H1 (cell line): ENCODE results near the gene LAD1. TPM values are rescaled to one million over a fixed set of nuclear protein-coding genes. Genes with fewer than 3 reads are reported as not detected.

Source experiments
- CTCF ChIA-PET: fragments of 300-600 bp; sonication (Branson Sonifier 250); formaldehyde crosslinking; loops from one replicate; lab custom pipeline; 2021; ENCODE audit not compliant: partially characterized antibody; lab: Charles Lee
- POLR2A ChIA-PET: fragments of 300-600 bp; sonication (Branson Sonifier 250); formaldehyde crosslinking; loops from one replicate; lab custom pipeline; 2021; ENCODE audit warnings: inconsistent platforms; ENCODE audit not compliant: partially characterized antibody; lab: Charles Lee
- DNase-seq, 2 experiments: peaks; one replicate each; pipeline versions ENCODE4 v3.0.0 to v3.0.0-alpha.2; 2010 to 2022; ENCODE audit warnings: low spot score in 2 of 2, low read depth in 1 of 2, mixed read lengths in 1 of 2
- FAIRE-seq: peaks from 2 replicates; lab custom pipeline; 2011; peaks lifted over from hg19 to GRCh38; lab: Jason Lieb, UNC
- H2AFZ ChIP-seq: 2 replicates; pipeline ENCODE4 v1.8.1; 2012; ENCODE audit warnings: low read length, inconsistent platforms
- H2AK5ac ChIP-seq: 2 replicates; pipeline ENCODE4 v1.6.1; 2013; ENCODE audit warnings: low read depth, low read length
- H2BK120ac ChIP-seq: replicated peaks from 2 replicates; pipeline ENCODE3; 2013; ENCODE audit warnings: low read depth, low read length, inconsistent platforms
- H2BK12ac ChIP-seq: 2 replicates; pipeline ENCODE4 v1.6.1; 2013; ENCODE audit warnings: low read depth, low read length
- H2BK15ac ChIP-seq: 2 replicates; pipeline ENCODE4 v1.6.1; 2013; ENCODE audit warnings: low read length
- H2BK20ac ChIP-seq: 2 replicates; pipeline ENCODE4 v1.6.1; 2013; ENCODE audit warnings: low read length
- H2BK5ac ChIP-seq: 2 replicates; pipeline ENCODE4 v1.6.1; 2013; ENCODE audit warnings: low read depth, low read length
- H3K14ac ChIP-seq: 2 replicates; pipeline ENCODE4 v1.6.1; 2013; ENCODE audit warnings: inconsistent platforms; ENCODE audit not compliant: insufficient read length
- H3K18ac ChIP-seq: 2 replicates; pipeline ENCODE4 v1.6.1; 2013; ENCODE audit warnings: low read length; ENCODE audit errors: extremely low read depth
- H3K23ac ChIP-seq: 2 replicates; pipeline ENCODE4 v1.6.1; 2013; ENCODE audit warnings: inconsistent platforms; ENCODE audit not compliant: insufficient read length
- H3K23me2 ChIP-seq: 2 replicates; pipeline ENCODE4 v1.6.1; 2013; ENCODE audit warnings: low read depth, low read length
- H3K27ac ChIP-seq: 2 replicates; pipeline ENCODE4 v1.6.1; 2011; ENCODE audit warnings: low read depth, low read length, inconsistent platforms
- H3K27me3 ChIP-seq, 4 experiments: replicated peaks in 1 of 4; 1 replicate in 1 of 4; 2 replicates in 3 of 4; pipeline versions ENCODE4 v1.6.1 to v1.8.1; 2011 to 2013; ENCODE audit warnings: low read length in 3 of 4, mild to moderate bottlenecking in 3 of 4, inconsistent platforms in 2 of 4, mixed read lengths in 2 of 4, moderate library complexity in 1 of 4; ENCODE audit not compliant: control insufficient read depth in 3 of 4, insufficient read depth in 3 of 4; ENCODE audit errors: extremely low read depth in 1 of 4
- H3K36me3 ChIP-seq, 4 experiments: 2 replicates each; pipeline versions ENCODE4 v1.6.1 to v1.8.1; 2011 to 2013; ENCODE audit warnings: mild to moderate bottlenecking in 4 of 4, low read length in 3 of 4, moderate library complexity in 2 of 4, control low read depth in 1 of 4, inconsistent platforms in 1 of 4; ENCODE audit not compliant: insufficient read depth in 4 of 4, control insufficient read depth in 2 of 4
- H3K4ac ChIP-seq: replicated peaks from 2 replicates; pipeline ENCODE3; 2013; ENCODE audit warnings: low read length, low read depth, mixed read lengths, inconsistent platforms; ENCODE audit not compliant: insufficient read length
- H3K4me1 ChIP-seq, 4 experiments: replicated peaks in 1 of 4; 1 replicate in 1 of 4; 2 replicates in 3 of 4; pipeline versions ENCODE4 v1.6.1 to v1.8.1; 2011 to 2013; ENCODE audit warnings: low read length in 3 of 4, inconsistent platforms in 2 of 4, mixed read lengths in 1 of 4; ENCODE audit not compliant: insufficient read depth in 4 of 4, control insufficient read depth in 3 of 4
- H3K4me2 ChIP-seq, 2 experiments: 2 replicates each; pipeline versions ENCODE4 v1.6.1 to v1.8.1; 2011 to 2013; ENCODE audit warnings: low read depth in 2 of 2, low read length in 2 of 2, control low read depth in 1 of 2, inconsistent platforms in 1 of 2, mild to moderate bottlenecking in 1 of 2; ENCODE audit not compliant: insufficient read depth in 1 of 2
- H3K4me3 ChIP-seq, 4 experiments: fragments of 200-600, 300-600 bp in 1 of 4; sonication (generic), shearing (Covaris generic), sonication (Bioruptor Twin) in 1 of 4; 2 replicates each; pipeline versions ENCODE4 v1.5.1 to v1.8.1; 2011 to 2016; ENCODE audit warnings: low read length in 4 of 4, low read depth in 3 of 4, control low read depth in 2 of 4, inconsistent platforms in 2 of 4, mild to moderate bottlenecking in 2 of 4, mixed read lengths in 1 of 4, moderate library complexity in 1 of 4; ENCODE audit not compliant: insufficient read depth in 2 of 4; ENCODE audit errors: extremely low read depth in 1 of 4
- H3K56ac ChIP-seq: replicated peaks from 2 replicates; pipeline ENCODE3; 2013; ENCODE audit warnings: low read depth, mild to moderate bottlenecking, mixed read lengths, low read length, inconsistent platforms; ENCODE audit not compliant: insufficient read length
- H3K79me1 ChIP-seq: 2 replicates; pipeline ENCODE4 v1.6.1; 2013; ENCODE audit warnings: low read depth, low read length, control low read depth
- H3K79me2 ChIP-seq, 2 experiments: 2 replicates each; pipeline versions ENCODE4 v1.6.1 to v1.8.1; 2012 to 2013; ENCODE audit warnings: low read length in 2 of 2, mild to moderate bottlenecking in 2 of 2, inconsistent platforms in 1 of 2; ENCODE audit not compliant: insufficient read depth in 2 of 2, control insufficient read depth in 1 of 2
- H3K9ac ChIP-seq, 4 experiments: replicated peaks in 1 of 4; 1 replicate in 1 of 4; 2 replicates in 3 of 4; pipeline versions ENCODE4 v1.6.1 to v1.8.1; 2011 to 2013; ENCODE audit warnings: low read depth in 3 of 4, low read length in 3 of 4, control low read depth in 2 of 4, mild to moderate bottlenecking in 2 of 4, moderate library complexity in 2 of 4, inconsistent platforms in 1 of 4; ENCODE audit errors: extremely low read depth in 1 of 4
- H3K9me3 ChIP-seq, 2 experiments: 2 replicates each; pipeline versions ENCODE4 v1.6.1 to v1.8.1; 2012 to 2013; ENCODE audit warnings: mild to moderate bottlenecking in 2 of 2, moderate library complexity in 2 of 2, control low read depth in 1 of 2, inconsistent platforms in 1 of 2, low read depth in 1 of 2, low read length in 1 of 2, mixed read lengths in 1 of 2; ENCODE audit not compliant: insufficient read depth in 2 of 2
- H4K20me1 ChIP-seq, 2 experiments: replicated peaks in 1 of 2; 2 replicates each; pipeline versions ENCODE3 to v1.8.1; 2011 to 2013; ENCODE audit warnings: inconsistent platforms in 2 of 2, low read length in 2 of 2, mild to moderate bottlenecking in 1 of 2; ENCODE audit not compliant: insufficient read depth in 2 of 2, control insufficient read depth in 1 of 2
- H4K5ac ChIP-seq: 2 replicates; pipeline ENCODE4 v1.6.1; 2013; ENCODE audit warnings: low read length, low read depth, mixed read lengths, inconsistent platforms; ENCODE audit not compliant: insufficient read length
- H4K8ac ChIP-seq: 2 replicates; pipeline ENCODE4 v1.8.0; 2013; ENCODE audit warnings: mild to moderate bottlenecking, moderate library complexity, low read length, inconsistent platforms; ENCODE audit not compliant: insufficient read depth; ENCODE audit errors: extremely low read depth
- H4K91ac ChIP-seq: replicated peaks from 2 replicates; pipeline ENCODE3; 2013; ENCODE audit warnings: low read length, mixed read lengths, inconsistent platforms; ENCODE audit not compliant: insufficient read length
- BACH1 ChIP-seq: IDR thresholded peaks from 2 replicates; pipeline ENCODE4 v1.6.1; 2012; ENCODE audit warnings: low read length, improper control_type of control experiment
- BRCA1 ChIP-seq: IDR thresholded peaks from 2 replicates; pipeline ENCODE4 v1.6.1; 2012; ENCODE audit warnings: low read depth, low read length, improper control_type of control experiment
- CBX5 ChIP-seq: fragments of 300-800, 300-1000 bp; sonication (generic); IDR thresholded peaks from 2 replicates; pipeline ENCODE4 v1.7.1; 2016; ENCODE audit warnings: antibody characterized with exemption, low read length, low read depth
- CHD1 ChIP-seq: IDR thresholded peaks from 2 replicates; pipeline ENCODE4 v1.6.1; 2012; ENCODE audit warnings: low read depth, low read length, improper control_type of control experiment
- EP300 ChIP-seq, 2 experiments: IDR thresholded peaks; 1 replicate in 1 of 2; 2 replicates in 1 of 2; pipeline ENCODE4 v1.6.1; 2011 to 2012; ENCODE audit warnings: low read depth in 2 of 2, low read length in 2 of 2, mild to moderate bottlenecking in 2 of 2, borderline replicate concordance in 1 of 2, inconsistent platforms in 1 of 2, moderate library complexity in 1 of 2
- EZH2 ChIP-seq: fragments of 200-600 bp; sonication (generic); IDR thresholded peaks from 2 replicates; pipeline ENCODE4 v1.7.1; 2012; ENCODE audit warnings: low read depth, mild to moderate bottlenecking, moderate library complexity, low read length, inconsistent platforms; ENCODE audit not compliant: severe bottlenecking
- HDAC6 ChIP-seq: IDR thresholded peaks from one replicate; pipeline ENCODE4 v1.7.1; 2012; ENCODE audit warnings: low read depth, mild to moderate bottlenecking, inconsistent platforms, low read length, moderate library complexity
- KDM1A ChIP-seq: fragments of 200-600, 300-600 bp; sonication (generic); IDR thresholded peaks from 2 replicates; pipeline ENCODE4 v1.7.1; 2016; ENCODE audit warnings: mild to moderate bottlenecking, low read length, borderline replicate concordance
- MAFK ChIP-seq: IDR thresholded peaks from 2 replicates; pipeline ENCODE4 v1.6.1; 2012; ENCODE audit warnings: low read depth, mild to moderate bottlenecking, improper control_type of control experiment, low read length
- NANOG ChIP-seq: IDR thresholded peaks from 2 replicates; pipeline ENCODE4 v1.6.1; 2011; ENCODE audit warnings: low read length, low read depth, mild to moderate bottlenecking, inconsistent platforms; ENCODE audit not compliant: insufficient read depth, poor library complexity, severe bottlenecking
- POLR2A ChIP-seq, 2 experiments: IDR thresholded peaks; 1 replicate in 1 of 2; 2 replicates in 1 of 2; pipeline ENCODE4 v1.6.1; 2011; ENCODE audit warnings: low read depth in 2 of 2, low read length in 2 of 2, mild to moderate bottlenecking in 2 of 2; ENCODE audit errors: control extremely low read depth in 1 of 2
- POU5F1 ChIP-seq: IDR thresholded peaks from 2 replicates; pipeline ENCODE4 v1.6.1; 2011; ENCODE audit warnings: low read depth, mild to moderate bottlenecking, low read length, moderate library complexity
- SIX5 ChIP-seq: IDR thresholded peaks from 2 replicates; pipeline ENCODE4 v1.6.1; 2011; ENCODE audit warnings: mild to moderate bottlenecking, low read depth, low read length
- TAF7 ChIP-seq: optimal IDR thresholded peaks from 2 replicates; pipeline ENCODE3; 2011; ENCODE audit warnings: low read depth, mild to moderate bottlenecking, inconsistent platforms, low read length, moderate library complexity, borderline replicate concordance
- TEAD4 ChIP-seq: IDR thresholded peaks from 2 replicates; pipeline ENCODE4 v1.6.1; 2012; ENCODE audit warnings: low read depth, low read length, inconsistent platforms, mixed read lengths
- WGBS, 2 experiments: shearing (Covaris generic) in 1 of 2; methylation state at CpG; one replicate each; pipeline versions ENCODE4 v1.1.6 to v1.1.7; 2013 to 2015; ENCODE audit warnings: low lambda C conversion rate in 2 of 2, mixed read lengths in 2 of 2, inconsistent platforms in 1 of 2, low coverage in 1 of 2, missing lambda C conversion rate in 1 of 2; ENCODE audit not compliant: insufficient replicate concordance in 2 of 2, insufficient coverage in 1 of 2, insufficient read length in 1 of 2; ENCODE audit errors: extremely low coverage in 1 of 2, missing lambda C conversion rate in 1 of 2; 5-methylcytosine and 5-hydroxymethylcytosine counted together
- polyA plus RNA-seq, 7 experiments: library from polyadenylated mRNA; depleted of rRNA in 3 of 7; stranded (reverse) in 5 of 7; unstranded in 2 of 7; fragments of >200 nt in 5 of 7; fragments of 200-250 nt in 2 of 7; gene quantifications; 1 replicate in 5 of 7; 2 replicates in 1 of 7; 4 replicates in 1 of 7; pipeline versions ENCODE4 v1.2.1 to v1.2.3, GENCODE V29; 2011 to 2013; ENCODE audit warnings: missing spikeins in 2 of 7, mixed read lengths in 2 of 7
- total RNA-seq: library from RNA; stranded (reverse); fragmentation: NEBNext Ultra II Directional; extraction: Animal tissue kit (Norgen Biotek cat#: 25700); gene quantifications from 2 replicates; pipeline ENCODE4 v1.2.1, GENCODE V29; 2021

The LAD1 gene
- total and polyA plus RNA-seq, 2 of the 8 experiments (the other 6 are each of a cell fraction or from before 2014, with no cell fraction given): 9.3 to 32.8 TPM

GRCh38 chr1:201350361-201350725 is 48.8 kb downstream of the LAD1 start:
- Histone ChIP-seq H3K4me3 (no peak overlapping the region), H3K23ac (no peak overlapping the region), H3K4me2 (no peak overlapping the region), H3K23me2 (no peaks in the 10 kb centered on the region), H4K20me1 (no peaks in the 10 kb centered on the region), H3K4ac (no peak overlapping the region), H3K9ac (no peak overlapping the region), H3K27ac (no peak overlapping the region), H3K36me3 (no peaks in the 10 kb centered on the region), H3K56ac (no peak overlapping the region), H4K8ac (no peak overlapping the region), H2BK20ac (no peak overlapping the region), H3K79me1 (no peaks in the 10 kb centered on the region), H2AK5ac (no peak overlapping the region), H2BK120ac (no peak overlapping the region), H3K4me1 (peaks cover 8 to 27% (median 12%) of the 10 kb centered on the region in 4 experiments), H3K14ac (no peak overlapping the region), H2AFZ (no peak overlapping the region), H3K9me3 (no peaks in the 10 kb centered on the region), H3K79me2 (no peaks in the 10 kb centered on the region), H2BK15ac (no peak overlapping the region), H2BK12ac (no peak overlapping the region), H4K91ac (no peak overlapping the region), H4K5ac (no peak overlapping the region), H3K18ac (no peak overlapping the region), H2BK5ac (no peak overlapping the region), H3K27me3 (0 out of 7 replicates have a peak, but pooled peaks cover 0 to 3% (median 0%) of the 10 kb centered on the region in 4 experiments)
- ChIA-PET CTCF (interaction anchor here (0.6 to 8.6 kb wide), 16 partner anchors 10 to 98 kb away, joined by 3 to 271 read pairs (median 27); no protein-coding TSS in a partner anchor), POLR2A (no interaction called here)
- DNase-seq (no peak), FAIRE-seq (no peak)
- 94% methylated on average over 2 of the region's 2 CpGs; no CpG with 5 or more reads in 1 of the 2 experiments for WGBS, 2 experiments
- TF ChIP-seq CBX5 (no peak), EZH2 (no peak), MAFK (no peak), BACH1 (no peak), CHD1 (no peak), TEAD4 (no peak), HDAC6 (no peak), KDM1A (no peak), POU5F1 (no peak), TAF7 (no peak), EP300 (IDR thresholded peaks at IDR 0.05; ENCODE audit: borderline replicate concordance in 1 of 2, low read depth in 2 of 2, low read length in 2 of 2) (no peak), SIX5 (no peak), BRCA1 (no peak), POLR2A (IDR thresholded peaks at IDR 0.05; ENCODE audit: control extremely low read depth in 1 of 2, low read depth in 2 of 2, low read length in 2 of 2) (no peak), NANOG (no peak)
